ENCODE measurements around the gene C1QTNF6.

C1QTNF6 gene

DNA sequence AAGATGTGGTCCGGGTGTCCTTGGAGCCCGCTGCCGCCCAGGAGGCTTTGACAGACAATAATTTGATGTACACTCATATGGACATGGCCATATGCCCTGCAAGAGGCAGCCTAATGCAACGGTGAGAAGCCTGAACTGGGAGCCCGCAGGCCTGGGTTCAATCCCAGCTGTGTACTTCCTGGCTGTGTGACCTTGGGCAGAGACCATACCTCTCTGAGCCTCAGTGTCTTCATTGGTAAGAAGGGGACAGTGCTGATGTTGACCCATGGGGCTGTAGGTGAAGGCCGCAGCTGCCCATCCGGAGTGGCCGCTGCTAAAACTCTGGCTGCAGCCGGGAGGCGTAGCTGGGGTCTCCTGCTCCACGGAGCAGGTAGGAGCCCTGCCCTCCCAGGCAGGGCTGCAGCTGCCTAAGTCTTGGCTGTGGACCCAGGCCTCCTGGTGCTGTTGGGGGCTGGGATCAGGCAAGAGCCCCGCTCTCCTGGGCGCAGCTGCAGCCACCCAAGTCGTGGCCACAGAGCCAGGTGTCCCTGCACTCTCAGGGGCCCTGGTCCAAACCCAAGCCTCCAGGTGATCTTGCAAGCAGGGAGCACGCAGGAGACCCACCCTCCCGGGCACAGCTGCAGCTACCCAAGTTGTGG, 47.2 kb downstream of the C1QTNF6 start:
- H3K27me3 ChIP-seq (replicated peaks) = no peaks in the 10 kb centered on the region
- in situ Hi-C loops (cut with HindIII; ENCODE audit: low pct_ligation_motif_present, low sequenced_read_pairs) = no loop called here
- H3K36me3 ChIP-seq (replicated peaks) = no peaks in the 10 kb centered on the region

DNA sequence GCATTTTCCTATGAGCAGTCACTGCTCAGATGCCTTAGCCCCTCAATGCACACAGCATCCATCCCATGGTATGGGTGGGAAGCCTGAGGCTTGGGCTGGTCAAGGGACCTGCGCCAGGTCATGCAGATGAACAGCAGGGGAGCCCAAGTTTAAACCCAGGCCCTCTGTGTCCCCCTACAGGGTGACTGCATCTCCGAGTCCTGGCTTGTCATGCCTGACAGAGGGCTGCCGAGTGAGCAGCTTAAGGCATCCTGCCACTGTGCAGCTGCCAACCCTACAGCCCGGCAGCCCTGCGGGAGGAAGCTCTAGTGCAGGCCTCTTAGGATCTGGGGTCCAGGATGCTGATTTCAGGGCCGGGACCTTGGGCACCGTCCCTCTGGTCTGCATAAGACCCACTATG, 48.3 kb downstream of the C1QTNF6 start:
- Histone ChIP-seq H3K27me3 (replicated peaks) (no peaks in the 10 kb centered on the region), H3K27ac (no peak overlapping the region), H3K4me3 (ENCODE audit: low read depth, low read length) (no peak overlapping the region), H3K36me3 (replicated peaks) (no peaks in the 10 kb centered on the region)
- in situ Hi-C loops (cut with HindIII; ENCODE audit: low pct_ligation_motif_present, low sequenced_read_pairs) = no loop called here
- DNase-seq = no peak
- TF ChIP-seq, protein P1, sequence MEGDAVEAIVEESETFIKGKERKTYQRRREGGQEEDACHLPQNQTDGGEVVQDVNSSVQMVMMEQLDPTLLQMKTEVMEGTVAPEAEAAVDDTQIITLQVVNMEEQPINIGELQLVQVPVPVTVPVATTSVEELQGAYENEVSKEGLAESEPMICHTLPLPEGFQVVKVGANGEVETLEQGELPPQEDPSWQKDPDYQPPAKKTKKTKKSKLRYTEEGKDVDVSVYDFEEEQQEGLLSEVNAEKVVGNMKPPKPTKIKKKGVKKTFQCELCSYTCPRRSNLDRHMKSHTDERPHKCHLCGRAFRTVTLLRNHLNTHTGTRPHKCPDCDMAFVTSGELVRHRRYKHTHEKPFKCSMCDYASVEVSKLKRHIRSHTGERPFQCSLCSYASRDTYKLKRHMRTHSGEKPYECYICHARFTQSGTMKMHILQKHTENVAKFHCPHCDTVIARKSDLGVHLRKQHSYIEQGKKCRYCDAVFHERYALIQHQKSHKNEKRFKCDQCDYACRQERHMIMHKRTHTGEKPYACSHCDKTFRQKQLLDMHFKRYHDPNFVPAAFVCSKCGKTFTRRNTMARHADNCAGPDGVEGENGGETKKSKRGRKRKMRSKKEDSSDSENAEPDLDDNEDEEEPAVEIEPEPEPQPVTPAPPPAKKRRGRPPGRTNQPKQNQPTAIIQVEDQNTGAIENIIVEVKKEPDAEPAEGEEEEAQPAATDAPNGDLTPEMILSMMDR (IDR thresholded peaks at IDR 0.05; ENCODE audit: low read depth, low read length, missing control alignments) = no peak

More for the DNA sequence above, 47.2 kb downstream of the C1QTNF6 start:
- TF ChIP-seq, protein P1 (IDR thresholded peaks at IDR 0.05; ENCODE audit: low read depth, low read length, missing control alignments) = no peak
- H3K4me3 ChIP-seq (ENCODE audit: low read depth, low read length) = no peak overlapping the region
- H3K27ac ChIP-seq = no peak overlapping the region
- DNase-seq = no peak

DNA sequence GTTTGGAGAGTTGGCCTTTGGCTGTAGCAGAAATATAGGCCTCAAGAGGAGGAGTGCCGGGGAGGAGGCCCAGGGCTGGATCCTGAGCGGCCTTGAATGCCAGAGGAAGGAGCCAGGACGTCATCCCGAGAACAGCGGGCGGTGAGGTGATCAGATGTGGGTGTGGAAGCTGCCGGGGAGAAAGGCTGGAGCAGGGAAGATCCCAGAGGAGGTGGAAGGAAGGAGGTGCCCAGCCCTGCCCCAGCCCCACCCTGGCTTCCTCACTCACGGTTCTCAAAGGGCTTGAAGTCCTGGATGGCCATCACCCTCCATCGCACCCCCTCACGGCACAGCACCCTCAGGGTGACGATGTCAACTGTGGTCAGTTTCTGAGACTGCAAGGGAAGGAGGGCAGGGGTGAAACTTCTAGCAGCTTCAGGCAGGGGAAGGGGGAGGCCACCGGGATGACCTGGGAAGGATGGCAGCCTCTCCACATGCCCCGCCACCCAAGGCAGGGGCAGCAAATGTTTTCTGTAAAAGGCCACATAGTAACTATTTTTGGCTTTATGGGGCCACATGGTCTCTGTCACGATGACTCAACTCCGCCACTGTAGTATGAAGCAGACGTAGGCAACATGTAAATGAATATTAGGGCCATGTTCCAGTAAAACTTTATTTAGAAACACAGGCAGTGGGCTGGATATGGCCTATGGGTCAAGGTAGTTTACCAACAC, 49.0 kb downstream of the C1QTNF6 start:
- DNase-seq = no peak
- no peak overlapping the region for H3K4me3 ChIP-seq (ENCODE audit: low read depth, low read length)
- in situ Hi-C loops (cut with HindIII; ENCODE audit: low pct_ligation_motif_present, low sequenced_read_pairs) = no loop called here
- no peaks in the 10 kb centered on the region for H3K27me3 ChIP-seq (replicated peaks)
- TF ChIP-seq, protein P1 (IDR thresholded peaks at IDR 0.05; ENCODE audit: low read depth, low read length, missing control alignments) = no peak
- H3K36me3 ChIP-seq (replicated peaks) = no peaks in the 10 kb centered on the region
- no peak overlapping the region for H3K27ac ChIP-seq

DNA sequence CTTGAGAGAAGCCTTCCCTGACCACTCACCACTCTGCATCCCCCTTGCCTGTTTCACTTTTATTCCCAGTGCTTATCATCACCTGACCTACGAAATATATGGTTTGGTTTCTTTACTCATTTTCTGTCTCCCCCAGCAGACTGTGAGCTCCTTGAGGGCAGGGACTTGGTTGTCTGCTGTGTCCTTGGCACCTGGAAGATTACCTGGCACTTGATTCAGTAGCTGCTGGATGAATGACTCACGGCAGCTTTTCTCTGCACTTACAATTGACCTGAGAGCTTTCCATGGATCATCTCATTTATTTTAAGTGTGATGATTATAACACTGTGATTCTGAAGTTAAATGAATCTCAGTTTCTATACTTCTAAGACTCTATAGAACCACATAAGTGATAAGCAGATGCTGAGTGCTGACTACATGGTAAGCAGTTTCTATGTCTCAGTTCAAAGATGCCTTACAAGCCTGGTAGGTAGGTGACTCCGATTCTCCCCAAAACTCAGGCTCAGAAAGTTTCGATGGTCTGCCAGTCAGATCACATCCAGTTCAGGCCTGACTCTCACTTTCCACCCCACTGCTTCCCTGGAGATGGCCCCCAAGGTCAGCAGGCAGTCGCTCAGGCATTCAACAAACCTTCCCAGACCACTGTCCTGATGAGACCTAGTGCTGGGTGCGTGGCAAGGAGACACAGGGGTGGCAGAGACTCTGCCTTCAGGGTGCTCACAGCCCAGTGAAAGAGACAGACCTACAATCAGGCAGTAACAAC, 50.0 kb downstream of the C1QTNF6 start:
- H3K4me3 ChIP-seq (ENCODE audit: low read depth, low read length) = no peak overlapping the region
- H3K27me3 ChIP-seq (replicated peaks) = no peaks in the 10 kb centered on the region
- H3K27ac ChIP-seq = no peak overlapping the region
- TF ChIP-seq, protein P1 (IDR thresholded peaks at IDR 0.05; ENCODE audit: low read depth, low read length, missing control alignments) = no peak
- H3K36me3 ChIP-seq (replicated peaks) = no peaks in the 10 kb centered on the region
- DNase-seq = no peak
- in situ Hi-C loops (cut with HindIII; ENCODE audit: low pct_ligation_motif_present, low sequenced_read_pairs) = no loop called here

DNA sequence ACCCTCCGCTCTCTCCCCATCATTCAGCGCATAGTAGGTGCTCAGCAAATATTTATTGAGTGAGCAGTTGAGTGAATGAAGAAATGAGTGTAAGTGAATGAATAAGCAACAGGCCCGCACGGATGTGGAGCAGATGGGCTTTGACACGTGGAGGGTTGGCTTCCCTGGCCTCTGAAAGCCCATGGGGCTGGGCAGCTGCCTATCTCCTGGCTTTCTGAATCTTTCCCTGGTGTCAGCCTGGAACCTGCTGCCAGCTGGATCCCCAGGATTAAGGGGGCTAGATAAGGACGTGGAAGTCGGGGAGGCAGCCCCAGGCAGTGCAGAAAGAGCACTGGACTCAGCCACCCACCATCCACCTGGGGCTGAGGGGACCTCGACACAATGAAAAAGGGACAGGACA, 50.9 kb downstream of the C1QTNF6 start:
- H3K36me3 ChIP-seq (replicated peaks) = no peaks in the 10 kb centered on the region
- H3K4me3 ChIP-seq (ENCODE audit: low read depth, low read length) = no peak overlapping the region
- TF ChIP-seq, protein P1 (IDR thresholded peaks at IDR 0.05; ENCODE audit: low read depth, low read length, missing control alignments) = no peak
- in situ Hi-C loops (cut with HindIII; ENCODE audit: low pct_ligation_motif_present, low sequenced_read_pairs) = no loop called here
- no peak overlapping the region for H3K27ac ChIP-seq
- DNase-seq = no peak
- H3K27me3 ChIP-seq (replicated peaks) = no peaks in the 10 kb centered on the region

Measured in brain microvascular endothelial cell (primary cell).